GM19239 (cell line): Measurements from ENCODE around the gene RAD51AP1.
"Not testable (repeated sequence)": the region's sequence is repeated elsewhere in the genome, so short reads cannot be mapped to it uniquely, and the experiment has no call there.

Experiments used
- DNase-seq: peaks from one replicate; pipeline ENCODE4 v3.0.0; 2011; ENCODE audit warnings: low spot score; ENCODE audit not compliant: insufficient read length
- FAIRE-seq: peaks from 2 replicates; lab custom pipeline; 2011; peaks lifted over from hg19 to GRCh38; lab: Jason Lieb, UNC

The RAD51AP1 gene, protein sequence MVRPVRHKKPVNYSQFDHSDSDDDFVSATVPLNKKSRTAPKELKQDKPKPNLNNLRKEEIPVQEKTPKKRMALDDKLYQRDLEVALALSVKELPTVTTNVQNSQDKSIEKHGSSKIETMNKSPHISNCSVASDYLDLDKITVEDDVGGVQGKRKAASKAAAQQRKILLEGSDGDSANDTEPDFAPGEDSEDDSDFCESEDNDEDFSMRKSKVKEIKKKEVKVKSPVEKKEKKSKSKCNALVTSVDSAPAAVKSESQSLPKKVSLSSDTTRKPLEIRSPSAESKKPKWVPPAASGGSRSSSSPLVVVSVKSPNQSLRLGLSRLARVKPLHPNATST

DNA sequence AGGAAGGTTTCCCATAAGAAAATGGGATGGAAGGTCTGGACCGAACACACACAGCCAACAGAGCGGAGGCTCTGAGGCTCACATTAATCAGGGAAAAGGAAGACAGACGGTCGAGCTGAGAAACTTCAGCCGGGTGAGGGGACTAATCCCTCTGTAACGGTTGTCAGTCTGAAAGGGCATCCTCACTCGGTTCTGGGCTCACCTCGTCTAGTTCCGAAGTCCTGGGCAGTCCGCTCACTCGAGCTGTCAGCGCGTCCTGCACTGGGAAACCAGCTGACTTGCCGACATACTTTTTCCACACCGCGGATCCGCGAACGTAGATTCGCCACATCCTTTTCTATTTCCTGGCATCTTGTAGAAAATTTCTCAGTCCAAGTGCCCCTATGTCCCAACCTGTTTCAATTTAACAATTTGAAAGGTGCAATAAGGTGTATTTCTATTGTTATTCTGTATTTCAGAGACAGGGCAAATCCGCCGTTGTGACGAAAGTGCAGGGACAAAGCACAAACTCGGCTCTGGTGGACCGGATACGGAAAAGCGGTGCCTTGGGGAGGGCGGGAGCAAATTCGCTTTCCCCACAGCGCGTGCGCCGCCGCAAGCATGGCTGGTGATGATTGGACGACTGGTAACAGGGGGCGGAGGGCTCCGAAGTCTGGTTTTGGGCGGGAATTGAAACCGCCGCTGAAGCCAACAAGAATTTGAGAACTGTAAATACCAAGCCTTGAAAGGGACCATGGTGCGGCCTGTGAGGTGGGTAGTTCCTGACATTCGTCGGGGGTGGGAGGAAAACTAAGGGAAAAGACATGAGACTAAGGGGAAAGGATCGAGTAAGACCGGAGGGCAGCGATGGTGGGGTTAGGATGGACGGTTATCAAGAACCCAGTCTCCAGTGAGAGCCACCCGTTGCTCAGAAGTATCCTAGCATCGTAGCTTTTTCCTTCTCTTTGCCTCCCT, at the start of gene RAD51AP1:
Gene RAD51AP1 (plus strand): TSS at position 684 of the 954 bp plus-strand sequence. CDS start 50 bp downstream, at position 734.
- DNase-seq (peak; percentile 60), FAIRE-seq (peak; percentile 99)

DNA sequence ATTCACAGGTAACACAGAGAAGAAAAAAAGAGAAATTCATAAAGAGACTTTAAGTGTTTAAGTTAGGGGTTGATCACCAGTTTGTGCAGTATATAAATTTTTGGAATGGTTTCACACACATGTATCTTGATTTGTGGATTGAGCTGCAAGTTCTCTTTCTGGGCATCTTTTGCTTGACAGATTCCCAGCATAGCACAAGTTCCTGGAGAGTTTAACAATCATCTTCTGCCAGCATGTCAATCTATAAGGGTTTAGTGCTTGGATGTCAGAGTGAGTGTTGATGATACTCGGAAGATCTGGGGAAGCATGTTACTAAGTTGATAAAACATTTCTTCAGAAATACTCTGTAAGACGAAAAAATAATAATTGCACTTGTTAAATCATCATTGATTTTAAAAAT, 49.1 kb upstream of the RAD51AP1 start:
- DNase-seq (no peak), FAIRE-seq (no peak)

DNA sequence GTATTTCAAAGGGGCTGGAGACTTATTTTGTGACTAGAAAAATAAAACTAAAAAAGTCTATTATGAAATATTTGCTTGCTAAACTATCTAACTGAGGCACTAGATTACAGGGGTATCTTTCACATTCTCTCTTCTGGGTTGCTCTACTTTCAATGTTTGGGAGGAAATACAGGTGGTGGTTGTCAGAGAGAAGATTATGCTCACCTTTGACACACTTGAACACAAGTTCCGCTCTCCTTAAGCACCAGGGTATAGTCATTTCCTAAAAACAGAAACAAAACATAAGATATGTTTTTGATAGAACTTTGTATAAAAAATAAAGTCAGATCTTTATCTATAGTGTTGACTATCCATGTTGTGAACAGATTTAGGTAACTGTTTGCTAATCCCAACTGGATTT, 47.7 kb upstream of the RAD51AP1 start:
- DNase-seq (no peak), FAIRE-seq (no peak)

DNA sequence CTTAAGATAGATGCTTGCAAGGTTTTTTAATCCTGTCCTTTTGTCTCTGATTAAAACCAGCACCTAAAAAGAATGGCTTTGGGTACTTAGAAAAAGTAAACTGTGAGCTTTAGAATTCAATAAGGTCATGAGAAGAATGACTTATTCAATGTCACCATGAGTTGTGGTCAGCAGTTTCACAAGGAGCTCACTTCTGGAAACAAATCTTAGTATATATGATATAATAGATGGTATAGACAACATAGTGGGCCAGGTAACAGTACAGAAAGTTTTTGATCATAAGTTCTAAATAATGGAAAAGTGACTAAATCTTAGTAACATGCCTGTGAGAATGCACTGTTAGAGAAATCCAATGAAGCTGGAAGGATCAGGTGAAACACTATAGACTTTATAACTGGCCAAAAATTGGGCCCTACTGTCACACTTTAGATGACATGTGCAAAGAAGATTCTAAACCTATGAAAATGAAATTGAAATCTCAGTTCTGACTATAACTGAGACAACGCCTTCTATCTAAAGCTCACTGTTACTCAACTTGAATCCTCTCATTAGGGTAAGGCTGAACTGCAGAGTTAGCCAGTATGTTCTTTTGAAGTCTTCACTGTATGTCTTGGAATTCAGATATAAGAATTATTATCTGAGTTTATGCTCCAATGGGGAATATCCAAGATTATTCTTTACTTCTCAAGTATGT, 42.4 kb upstream of the RAD51AP1 start:
- DNase-seq, result no peak
- FAIRE-seq, result peak; percentile 97

DNA sequence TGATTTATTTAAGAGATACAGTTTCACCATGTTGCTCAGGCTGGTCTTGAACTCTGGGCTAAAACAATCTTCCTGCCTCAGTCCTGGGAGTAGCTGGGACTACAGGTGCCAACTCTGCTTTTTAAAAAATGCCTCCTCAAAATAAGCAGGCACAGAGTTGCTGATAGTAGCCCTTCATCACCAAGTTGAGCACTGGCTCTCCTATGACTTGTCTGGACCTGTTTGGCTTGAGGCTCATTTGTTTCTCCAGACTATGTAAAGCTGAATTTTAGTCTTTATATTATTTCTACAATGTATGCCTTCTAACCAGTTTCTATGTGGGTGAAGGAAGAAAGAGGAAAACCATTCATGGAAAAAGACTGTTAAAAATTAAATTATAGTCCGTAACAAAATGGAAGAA, 39.5 kb upstream of the RAD51AP1 start:
- DNase-seq, result no peak
- FAIRE-seq, result no peak

DNA sequence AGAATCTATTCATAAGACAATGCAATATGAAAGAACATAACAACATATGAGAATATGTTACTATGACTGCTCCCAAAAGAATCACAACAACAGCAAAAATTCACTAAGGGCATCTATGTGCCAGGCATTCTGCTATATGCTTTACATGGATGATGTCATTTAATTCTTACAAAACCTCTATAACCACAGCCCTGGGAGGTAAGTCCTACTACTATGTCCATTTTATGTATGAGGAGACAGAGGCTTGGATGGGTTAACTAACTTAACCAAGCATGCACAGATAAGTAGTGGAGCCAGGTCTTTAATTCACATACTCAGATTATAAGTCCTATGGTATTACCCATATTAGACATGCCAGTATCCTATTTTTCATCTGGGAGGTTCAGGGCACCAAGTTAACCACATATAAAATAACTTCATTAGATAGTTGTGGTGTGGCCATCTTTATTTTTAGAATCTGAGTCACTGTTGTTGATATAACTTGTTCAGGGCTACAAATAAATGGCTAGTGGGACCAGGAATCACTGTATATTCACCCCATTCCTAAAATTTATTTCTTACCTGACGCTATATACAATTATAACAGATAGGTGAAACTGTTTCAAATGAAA, 33.2 kb upstream of the RAD51AP1 start:
- FAIRE-seq, result no peak
- no peak for DNase-seq

DNA sequence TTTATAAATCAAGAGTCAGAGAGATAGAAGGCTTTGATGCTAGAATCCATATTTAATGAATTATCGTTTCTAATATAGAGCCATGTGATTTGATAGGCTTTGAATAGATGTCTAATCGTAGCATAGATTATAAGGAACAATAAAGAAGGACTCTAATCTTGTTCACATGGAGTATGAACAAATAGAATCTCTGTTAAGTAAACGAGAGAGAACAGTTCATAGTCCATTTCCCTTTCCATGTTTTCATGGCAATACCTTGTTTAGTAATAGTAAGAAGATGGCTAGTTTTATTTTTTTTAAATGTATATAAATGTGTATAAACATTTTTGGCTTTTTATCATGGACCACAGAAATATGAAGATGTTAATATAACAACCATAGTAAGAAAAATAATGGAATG, 32.3 kb upstream of the RAD51AP1 start:
- no peak for FAIRE-seq

DNA sequence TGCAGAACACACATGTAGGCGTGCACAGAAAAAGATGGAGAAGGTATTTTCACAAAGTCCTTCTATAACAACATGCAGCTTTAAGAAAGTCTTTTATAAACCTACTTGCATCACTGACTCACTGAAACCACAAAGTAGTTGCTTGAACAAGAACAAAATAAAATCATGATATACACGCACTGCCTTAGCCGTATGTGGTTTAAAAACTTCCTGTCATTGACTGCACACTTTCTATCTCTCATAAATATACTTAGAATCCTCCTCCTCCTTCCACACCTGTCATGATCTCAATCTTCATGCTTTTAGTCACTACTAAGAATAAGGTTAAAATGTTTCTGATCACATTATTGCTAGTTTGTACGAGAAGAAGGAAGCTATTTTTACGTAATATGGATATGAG, 31.8 kb upstream of the RAD51AP1 start:
- DNase-seq, result no peak
- peak; percentile 88 for FAIRE-seq

More for the DNA sequence above, 32.3 kb upstream of the RAD51AP1 start:
- DNase-seq, result no peak

DNA sequence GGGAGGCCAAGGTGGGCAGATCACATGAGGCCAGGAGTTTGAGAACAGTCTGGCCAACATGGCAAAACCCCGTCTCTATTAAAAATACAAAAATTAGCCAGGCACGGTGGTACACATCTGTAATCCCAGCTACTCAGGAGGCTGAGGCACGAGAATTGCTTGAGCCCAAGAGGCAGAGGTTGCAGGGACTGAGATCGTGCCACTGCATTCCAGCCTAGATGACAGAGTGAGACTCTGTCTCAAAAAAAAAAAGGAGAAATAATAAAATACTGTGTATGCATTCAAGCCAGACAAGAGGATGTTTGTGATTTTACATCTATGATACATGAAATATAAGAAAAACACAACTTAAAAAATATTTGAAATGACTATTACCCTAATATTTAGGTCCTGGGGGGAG, 30.2 kb upstream of the RAD51AP1 start:
- not testable (repeated sequence) for FAIRE-seq, DNase-seq

DNA sequence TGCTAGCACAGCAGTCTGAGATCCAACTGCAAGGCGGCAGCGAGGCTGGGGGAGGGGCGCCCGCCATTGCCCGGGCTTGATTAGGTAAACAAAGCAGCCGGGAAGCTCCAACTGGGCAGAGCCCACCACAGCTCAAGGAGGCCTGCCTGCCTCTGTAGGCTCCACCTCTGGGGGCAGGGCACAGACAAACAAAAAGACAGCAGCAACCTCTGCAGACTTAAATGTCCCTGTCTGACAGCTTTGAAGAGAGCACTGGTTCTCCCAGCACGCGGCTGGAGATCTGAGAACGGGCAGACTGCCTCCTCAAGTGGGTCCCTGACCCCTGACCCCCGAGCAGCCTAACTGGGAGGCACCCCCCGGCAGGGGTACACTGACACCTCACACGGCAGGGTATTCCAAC, 29.4 kb upstream of the RAD51AP1 start:
- FAIRE-seq, result not testable (repeated sequence)

DNA sequence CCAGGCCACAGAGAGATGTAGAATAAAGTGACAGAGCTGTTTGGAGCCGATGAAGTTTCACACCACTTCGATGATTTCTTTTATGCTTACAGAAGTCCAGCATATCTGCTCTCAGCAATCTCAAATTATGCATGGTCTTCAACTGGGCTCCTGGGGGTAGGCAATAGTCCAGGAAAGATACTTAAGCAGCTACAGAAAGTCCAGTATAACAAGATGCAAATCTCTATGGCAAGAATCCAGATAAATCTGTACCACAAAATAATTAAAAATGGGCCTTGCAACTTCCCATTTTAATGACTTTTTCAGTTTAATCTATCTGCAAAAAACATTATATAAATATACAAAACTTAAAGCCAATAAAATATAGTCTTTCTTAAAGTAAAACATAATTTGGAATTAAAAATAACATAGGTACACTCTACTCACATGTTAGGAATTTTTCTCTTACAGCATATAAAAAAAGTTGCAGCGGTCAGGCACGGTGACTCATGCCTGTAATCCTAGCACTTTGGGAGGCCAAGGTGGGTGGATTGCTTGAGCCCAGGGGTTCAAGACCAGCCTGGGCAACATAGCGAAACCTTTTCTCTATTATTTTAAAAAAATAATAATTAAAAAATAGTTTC, 20.5 kb upstream of the RAD51AP1 start:
- DNase-seq (no peak), FAIRE-seq (no peak)

More for the DNA sequence above, 29.4 kb upstream of the RAD51AP1 start:
- DNase-seq, result not testable (repeated sequence)

DNA sequence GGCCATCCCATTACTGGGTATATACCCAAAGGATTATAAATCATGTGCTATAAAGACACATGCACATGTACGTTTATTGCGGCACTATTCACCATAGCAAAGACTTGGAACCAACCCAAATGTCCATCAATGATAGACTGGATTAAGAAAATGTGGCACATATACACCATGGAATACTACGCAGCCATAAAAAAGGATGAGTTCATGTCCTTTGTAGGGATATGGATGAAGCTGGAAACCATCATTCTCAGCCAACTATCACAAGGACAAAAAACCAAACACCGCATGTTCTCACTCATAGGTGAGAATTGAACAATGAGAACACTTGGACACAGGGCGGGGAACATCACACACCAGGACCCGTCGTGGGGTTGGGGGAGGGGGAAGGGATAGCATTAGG, 15.2 kb upstream of the RAD51AP1 start:
- DNase-seq, FAIRE-seq: not testable (repeated sequence)

DNA sequence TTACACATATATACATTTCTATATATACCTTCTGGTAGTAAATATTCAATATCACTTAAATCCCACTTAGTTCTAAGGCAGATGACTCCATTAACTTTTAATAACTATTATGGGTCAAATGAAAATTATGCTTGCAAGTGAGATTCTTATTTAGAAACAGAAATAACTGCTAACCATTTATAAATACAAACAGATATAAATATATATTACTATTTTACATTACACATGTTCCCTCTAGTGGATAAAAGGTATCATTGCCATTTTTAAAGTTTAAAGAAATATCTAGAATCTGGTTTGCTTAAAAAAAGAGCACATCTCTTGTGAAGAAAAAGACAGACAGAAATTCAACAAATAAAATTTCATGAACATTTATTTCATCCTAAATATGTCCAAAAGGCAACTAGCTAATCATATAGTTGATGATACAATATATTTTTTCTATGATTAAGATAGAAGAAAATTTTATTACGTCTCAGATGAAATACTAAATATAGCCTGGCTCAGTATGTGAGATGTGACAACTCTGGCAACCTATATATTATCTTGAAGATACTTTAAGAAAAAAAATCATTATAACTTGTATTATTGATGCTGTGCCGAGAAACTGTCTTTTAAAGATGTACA, 11.7 kb upstream of the RAD51AP1 start:
- DNase-seq (no peak), FAIRE-seq (no peak)

DNA sequence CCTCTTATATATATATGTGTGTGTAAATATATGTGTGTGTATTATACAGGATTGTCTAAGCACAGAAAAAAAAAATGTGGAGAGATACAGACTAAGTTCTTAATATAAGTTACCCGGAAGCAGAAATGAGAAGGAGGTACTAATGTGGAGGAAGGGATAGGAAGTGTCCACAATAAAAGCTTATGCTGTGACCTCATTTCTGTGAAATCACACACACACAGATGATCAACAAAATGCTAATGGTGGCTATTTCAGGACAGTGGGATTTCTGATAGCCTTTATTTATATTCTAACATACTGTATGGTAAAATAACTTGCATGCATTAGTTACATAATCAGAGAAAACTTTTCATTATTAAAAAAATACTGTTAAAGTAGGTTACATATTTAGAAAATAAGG, 8.5 kb upstream of the RAD51AP1 start:
- no peak for DNase-seq
- no peak for FAIRE-seq

DNA sequence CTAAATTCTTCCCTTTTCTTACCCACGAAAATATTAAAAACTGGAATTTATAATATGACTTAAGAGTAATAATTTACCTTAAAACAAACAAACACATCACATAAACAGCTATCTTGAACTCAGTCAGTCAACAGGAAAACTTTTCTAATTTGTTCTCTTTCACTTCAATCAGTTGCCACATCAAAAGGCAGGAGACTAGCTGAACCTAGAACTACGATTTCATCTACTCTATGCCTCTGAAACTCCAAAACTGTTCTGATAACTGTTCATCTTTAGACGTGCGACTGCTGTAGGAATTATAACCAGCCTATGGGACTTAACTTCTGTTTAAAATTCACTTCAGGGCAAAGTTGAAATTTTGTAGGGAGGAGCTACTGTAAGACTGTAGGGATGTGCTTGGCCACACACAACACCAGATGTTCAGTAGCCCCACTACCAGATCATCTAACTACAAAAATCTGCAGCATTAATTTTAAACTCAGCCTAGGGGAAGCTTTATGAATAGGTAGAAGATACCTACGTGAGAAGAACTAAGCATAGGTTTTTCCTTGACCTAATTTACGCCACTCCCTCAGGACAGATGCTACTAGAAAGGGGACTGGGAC, 7.6 kb upstream of the RAD51AP1 start:
- no peak for DNase-seq
- no peak for FAIRE-seq

DNA sequence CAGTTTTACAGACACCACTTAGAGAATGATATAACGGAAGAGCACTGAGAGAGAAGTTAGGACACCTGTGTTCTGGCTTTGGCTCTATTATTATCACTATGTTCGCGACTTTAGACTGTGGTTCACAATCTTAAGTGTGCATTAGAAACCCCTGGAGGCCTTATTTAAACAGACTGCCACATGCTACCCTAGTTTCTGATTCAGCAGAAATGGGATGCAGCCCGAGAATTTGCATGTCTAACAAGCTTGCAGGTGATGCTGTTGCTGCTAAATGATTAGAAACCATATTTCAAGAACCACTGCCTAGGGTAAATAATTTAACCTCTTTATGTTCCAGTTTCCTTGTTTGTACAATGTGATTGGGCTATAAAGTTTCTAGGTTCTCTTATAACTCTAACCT, 3.6 kb upstream of the RAD51AP1 start:
- FAIRE-seq (peak; percentile 18), DNase-seq (no peak)

DNA sequence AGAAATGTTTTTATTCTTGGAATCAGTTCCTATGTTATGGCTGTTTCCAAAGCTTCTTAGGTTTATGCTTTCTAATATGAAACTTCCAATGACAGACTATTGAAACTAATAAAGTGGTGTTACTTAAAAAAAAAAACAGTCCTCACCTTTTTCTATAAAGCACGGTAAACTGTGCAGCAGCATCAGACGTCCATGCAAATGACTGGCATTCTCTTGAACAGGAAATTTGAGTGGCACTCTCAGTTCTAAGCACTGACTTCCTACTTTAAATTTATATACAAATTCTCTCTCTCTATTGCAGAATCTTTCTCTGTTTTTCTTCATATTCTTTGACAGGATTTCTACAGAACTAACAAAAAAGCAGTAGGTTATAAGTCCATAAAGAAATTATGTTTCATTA, 2.8 kb upstream of the RAD51AP1 start:
- DNase-seq (no peak), FAIRE-seq (peak; percentile 66)

DNA sequence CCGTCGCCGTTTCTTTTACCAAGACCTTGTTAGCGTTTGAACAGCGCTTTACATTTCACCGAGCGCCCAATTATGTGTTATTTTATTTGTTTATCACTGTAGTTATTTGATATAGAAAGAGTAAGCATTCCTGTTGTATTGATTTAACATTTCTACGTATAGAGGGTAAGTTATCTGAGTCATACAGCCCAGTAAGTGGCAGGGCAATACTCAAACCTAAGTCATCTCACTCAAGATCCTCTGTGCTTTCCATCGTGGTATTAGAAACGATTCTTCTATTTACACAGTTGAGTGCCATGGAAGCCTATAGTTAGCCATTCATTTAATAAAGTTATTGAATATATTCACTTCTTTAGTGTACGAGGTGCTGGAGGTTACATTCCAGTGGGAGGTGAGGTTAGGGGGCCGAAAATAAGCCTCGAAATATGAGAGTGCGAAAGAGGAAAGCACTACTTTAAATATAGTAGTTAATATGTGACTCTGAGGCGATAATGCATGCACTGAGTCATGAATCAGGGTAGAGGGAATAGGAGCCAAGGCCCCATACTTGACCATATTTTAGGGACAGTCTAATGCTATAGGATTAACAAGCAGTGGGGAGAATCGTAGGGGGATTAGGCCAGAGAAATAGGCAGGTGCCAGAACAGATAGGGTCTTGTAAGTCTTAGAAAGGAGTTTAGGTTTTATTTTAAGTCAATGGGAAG, 629 bp downstream of the RAD51AP1 start:
- no peak for DNase-seq
- peak; percentile 40 for FAIRE-seq
